Astrocyte of the cerebellum (primary cell): ENCODE measurements around the gene PKD1L1.

Source experiments
- DNase-seq: peaks from one replicate; pipeline ENCODE4 v3.0.0-alpha.2; 2011; ENCODE audit warnings: low read depth
- H3K4me3 ChIP-seq: 2 replicates; pipeline ENCODE4 v1.5.1; 2011; ENCODE audit warnings: mild to moderate bottlenecking, low read depth, low read length, moderate library complexity
- CTCF ChIP-seq: IDR thresholded peaks from 2 replicates; pipeline ENCODE4 v1.5.1; 2012; ENCODE audit warnings: low read length, low read depth, moderate library complexity, mild to moderate bottlenecking; ENCODE audit errors: missing control alignments
- in situ Hi-C: cut with HindIII; loops from 2 replicates; pipeline ENCODE4 v1.10.0; 2017; ENCODE audit warnings: low sequenced_read_pairs

Gene PKD1L1

DNA sequence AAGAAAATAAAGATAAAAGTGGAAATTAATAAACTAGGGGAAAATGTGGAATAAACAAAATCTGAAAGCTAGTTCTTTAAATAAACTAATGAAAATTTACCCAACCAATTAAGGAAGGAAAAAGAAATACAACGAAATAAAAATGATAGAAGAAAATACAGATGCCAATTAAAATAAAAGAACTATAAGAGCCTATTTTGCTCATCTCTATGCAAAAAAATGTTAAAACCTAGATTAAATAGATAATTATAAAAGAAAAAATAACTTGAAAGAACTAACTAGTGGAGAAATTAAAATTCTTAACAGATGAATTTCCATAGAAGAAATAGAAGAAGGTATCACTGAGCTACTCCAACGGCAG, 32.7 kb downstream of the PKD1L1 start:
- in situ Hi-C loops = no loop called here
- no peak for DNase-seq
- no peak for TF ChIP-seq CTCF

GRCh38 chr7:47914717-47915615, 33.3 kb downstream of the PKD1L1 start:
- no peak for DNase-seq

More for the DNA sequence above, 32.7 kb downstream of the PKD1L1 start:
- no peak overlapping the region for H3K4me3 ChIP-seq

DNA sequence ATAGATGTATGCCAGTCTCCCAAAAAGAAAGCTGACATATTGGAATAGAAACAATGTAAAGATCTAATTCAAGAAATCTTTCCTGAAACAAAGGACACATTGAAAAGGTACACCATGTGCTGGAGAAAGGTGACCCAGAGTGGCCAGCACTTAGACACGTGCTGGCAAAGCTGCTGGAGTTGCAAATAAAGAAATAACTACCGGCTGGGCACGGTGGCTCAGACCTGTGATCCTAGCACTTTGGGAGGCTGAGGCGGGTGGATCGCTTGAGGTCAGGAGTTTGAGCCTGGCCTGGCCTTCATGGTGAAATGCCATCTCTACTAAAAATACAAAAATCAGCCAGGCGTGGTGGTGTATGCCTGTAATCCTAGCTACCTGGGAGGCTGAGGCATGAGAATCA, 35.9 kb downstream of the PKD1L1 start:
- in situ Hi-C loops = no loop called here
- no peak overlapping the region for H3K4me3 ChIP-seq
- no peak for TF ChIP-seq CTCF
- no peak for DNase-seq

More at GRCh38 chr7:47914717-47915615, 33.3 kb downstream of the PKD1L1 start:
- H3K4me3 ChIP-seq = no peak overlapping the region
- TF ChIP-seq CTCF = no peak
- in situ Hi-C loops = no loop called here

DNA sequence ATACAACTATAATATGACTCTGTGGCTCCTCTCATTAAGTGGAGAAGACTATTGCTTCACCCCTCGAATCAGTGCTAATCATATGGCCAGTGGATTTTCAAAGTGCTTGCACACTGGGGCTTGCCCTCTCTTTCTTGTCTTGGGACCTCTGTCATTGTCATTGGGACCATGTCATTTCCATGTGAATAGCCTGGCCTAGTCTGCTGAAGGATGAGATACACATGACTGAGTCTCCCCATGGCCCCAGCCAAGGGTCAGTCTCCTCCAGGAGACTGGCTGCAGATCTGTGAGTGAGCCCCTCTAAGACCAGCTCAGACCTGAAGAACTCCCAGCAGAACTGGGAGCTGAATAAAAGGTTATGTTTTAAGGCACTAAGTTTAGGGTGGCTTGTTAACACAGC, 39.5 kb downstream of the PKD1L1 start:
- DNase-seq = no peak
- no peak for TF ChIP-seq CTCF
- in situ Hi-C loops = no loop called here
- H3K4me3 ChIP-seq = no peak overlapping the region

DNA sequence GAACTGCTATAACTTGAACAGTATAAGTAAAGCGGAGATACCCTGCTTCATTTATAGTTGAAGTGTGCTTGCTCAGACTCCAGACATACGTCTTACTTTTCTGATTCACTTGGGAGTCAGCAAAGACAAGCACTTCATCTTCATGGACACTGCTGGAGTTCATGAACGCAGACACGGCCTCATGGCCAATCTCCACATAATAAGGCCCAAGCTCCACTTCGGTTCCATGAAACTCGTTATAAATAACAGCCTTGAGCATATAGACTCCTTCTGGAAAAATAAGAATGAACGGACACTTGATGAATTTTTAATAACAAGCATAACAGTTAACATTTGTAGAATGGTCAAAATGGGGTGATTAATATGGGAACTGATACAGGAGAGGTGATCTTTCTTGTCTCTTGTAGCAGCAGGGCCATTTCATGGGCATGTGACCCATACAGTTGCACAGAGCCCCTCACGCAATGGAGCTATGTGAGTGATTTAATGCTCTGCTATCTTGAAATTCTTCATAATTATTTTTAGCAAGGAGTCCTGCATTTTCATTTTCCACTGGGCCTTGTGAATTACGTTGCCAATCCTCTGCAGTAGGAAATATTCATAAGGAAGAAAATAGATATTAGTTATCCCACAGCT, 40.2 kb downstream of the PKD1L1 start:
- no peak for DNase-seq
- no peak overlapping the region for H3K4me3 ChIP-seq
- in situ Hi-C loops = no loop called here
- TF ChIP-seq CTCF = no peak

- no peak for DNase-seq
- in situ Hi-C loops = no loop called here
- no peak for TF ChIP-seq CTCF
- no peak overlapping the region for H3K4me3 ChIP-seq
Observed at GRCh38 chr7:47906883-47907282, 41.4 kb downstream of the PKD1L1 start.
